ENCODE data around the gene FAM229A. TPM values are rescaled to one million over a fixed set of nuclear protein-coding genes. Genes with fewer than 3 reads are reported as not detected.

Gene FAM229A
- 1.2 and 3.1 TPM in 2 replicates for total RNA-seq

GRCh38 chr1:32362474-32363313, at the start of gene FAM229A, which contains the start of gene TSSK3:
Gene FAM229A (minus strand): TSS chr1:32362485. CDS start chr1:32362091, 394 bp downstream.
Gene TSSK3 (plus strand): TSS chr1:32362539. CDS start chr1:32362702, 163 bp downstream.

GRCh38 chr1:32394141-32394889, 32.0 kb upstream of the FAM229A start, which contains the start of gene BSDC1:
Gene BSDC1 (minus strand): TSS chr1:32394441. CDS start chr1:32394414, 27 bp downstream.

GRCh38 chr1:32335790-32336590, 26.3 kb downstream of the FAM229A start, which contains the start of gene MARCKSL1:
Gene MARCKSL1 (minus strand): TSS chr1:32336233. CDS start chr1:32336033, 200 bp downstream.

Other genes starting within 250 kb of the FAM229A start
- gene TXLNA, start 182.8 kb downstream of the FAM229A start, total RNA-seq, result 54.1 and 56.9 TPM in 2 replicates
- 23.9 and 24.6 TPM in 2 replicates for gene CCDC28B, start 161.9 kb downstream of the FAM229A start, total RNA-seq
- 3.2 and 4.6 TPM in 2 replicates for gene IQCC, start 156.8 kb downstream of the FAM229A start, total RNA-seq
- gene DCDC2B, start 153.4 kb downstream of the FAM229A start, total RNA-seq, result not detected in 2 replicates
- gene TMEM234, start 140.1 kb downstream of the FAM229A start, total RNA-seq, result 12.4 and 20.0 TPM in 2 replicates
- gene EIF3I, start 140.1 kb downstream of the FAM229A start, total RNA-seq, result 255 and 401 TPM in 2 replicates
- 0.40 TPM in 1 of 2 replicates, not detected in the other for gene FAM167B, start 115.3 kb downstream of the FAM229A start, total RNA-seq
- gene LCK, start 111.2 kb downstream of the FAM229A start, total RNA-seq, result 0.65 TPM in 1 of 2 replicates, not detected in the other
- 66.1 and 120 TPM in 2 replicates for gene HDAC1, start 70.4 kb downstream of the FAM229A start, total RNA-seq
- gene MARCKSL1, start 26.3 kb downstream of the FAM229A start, total RNA-seq, result 121 and 127 TPM in 2 replicates
- not detected in 2 replicates for gene TSSK3, start 54 bp upstream of the FAM229A start, total RNA-seq
- 53.8 and 59.6 TPM in 2 replicates for gene BSDC1, start 32.0 kb upstream of the FAM229A start, total RNA-seq
- gene ZBTB8B, start 102.6 kb upstream of the FAM229A start, total RNA-seq, result not detected in 2 replicates
- gene ZBTB8A, start 176.9 kb upstream of the FAM229A start, total RNA-seq, result 4.4 and 7.3 TPM in 2 replicates